Stimulated activated CD4-positive, alpha-beta T cell treated with anti-CD3 and anti-CD28 coated beads, Interleukin-2, amount 100 ng/mL, for 4 hours (primary cell): ENCODE results near the gene C14orf39.

ENCODE experiments used
- DNase-seq: peaks from one replicate; pipeline ENCODE4 v3.0.0-alpha.2; 2020; ENCODE audit warnings: low read depth

C14orf39 gene, protein sequence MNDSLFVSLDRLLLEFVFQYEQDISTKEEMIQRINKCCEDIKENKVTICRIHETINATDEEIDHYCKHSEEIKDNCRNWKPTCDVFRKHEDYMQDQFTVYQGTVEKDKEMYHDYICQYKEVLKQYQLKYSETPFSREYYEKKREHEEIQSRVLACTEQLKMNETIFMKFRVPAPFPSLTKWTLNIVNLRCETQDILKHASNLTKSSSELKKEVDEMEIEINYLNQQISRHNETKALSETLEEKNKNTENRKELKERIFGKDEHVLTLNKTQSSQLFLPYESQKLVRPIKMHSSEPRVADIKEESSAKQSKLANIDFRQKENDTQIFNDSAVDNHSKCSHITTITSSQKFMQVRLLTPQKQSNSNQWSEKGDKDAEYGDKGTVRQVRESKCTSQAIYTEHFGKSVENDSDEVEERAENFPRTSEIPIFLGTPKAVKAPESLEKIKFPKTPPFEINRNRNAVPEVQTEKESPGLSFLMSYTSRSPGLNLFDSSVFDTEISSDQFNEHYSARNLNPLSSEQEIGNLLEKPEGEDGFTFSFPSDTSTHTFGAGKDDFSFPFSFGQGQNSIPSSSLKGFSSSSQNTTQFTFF

DNA sequence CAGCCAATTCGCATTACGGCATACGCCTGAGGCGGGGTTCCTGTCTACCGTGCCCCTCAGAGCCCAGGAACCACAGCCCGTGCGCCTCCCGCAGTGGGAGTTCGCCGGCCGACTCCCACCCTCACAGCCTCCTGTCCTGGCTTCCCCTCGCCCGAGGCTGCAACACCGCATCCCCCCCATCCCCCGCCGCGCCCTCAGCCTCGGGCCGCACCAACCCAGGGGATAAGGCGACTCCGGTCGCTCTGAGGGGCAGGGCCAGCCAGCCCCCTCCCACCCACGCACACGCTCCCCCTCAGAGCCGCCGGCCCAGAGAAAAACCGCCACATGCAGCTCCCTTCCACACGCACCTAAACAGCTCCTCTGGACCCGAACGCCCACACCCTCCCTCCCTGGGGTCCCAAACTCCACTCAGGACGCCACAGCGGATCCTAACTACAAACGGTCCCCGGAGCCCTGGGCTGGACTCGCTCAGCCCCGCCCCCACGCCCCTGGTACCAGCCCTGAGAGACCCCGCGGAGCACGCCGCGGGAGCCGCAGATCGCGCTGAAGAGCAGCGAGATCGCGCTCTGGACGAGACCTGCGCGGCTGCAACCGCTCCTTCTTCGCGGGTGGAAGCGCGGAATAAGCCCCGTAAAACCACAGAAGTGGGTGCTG, at the start of gene C14orf39:
Gene C14orf39, minus strand, starts transcription at position 466 of the 654 bp plus-strand sequence. CDS start 985 bp downstream, outside the sequence.
- DNase-seq = no peak

DNA sequence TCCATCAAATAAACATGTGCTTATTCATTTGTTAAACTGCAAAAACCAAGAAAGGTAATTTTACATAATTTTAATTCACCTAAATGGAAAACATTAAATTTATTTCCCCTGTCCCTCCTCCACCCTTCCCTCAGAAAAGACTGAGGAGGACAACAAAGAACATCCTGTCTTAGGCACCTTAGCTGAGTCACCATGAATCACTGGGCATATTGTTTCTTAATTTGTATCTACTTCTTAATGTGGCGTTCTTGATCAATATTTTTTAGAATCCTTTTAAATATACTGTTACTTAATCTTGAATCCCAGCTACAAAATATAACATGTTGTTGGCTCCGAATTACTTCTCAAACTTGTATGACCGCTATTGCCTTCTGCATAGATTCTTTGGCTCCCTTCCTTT, 46.6 kb upstream of the C14orf39 start:
- no peak for DNase-seq

DNA sequence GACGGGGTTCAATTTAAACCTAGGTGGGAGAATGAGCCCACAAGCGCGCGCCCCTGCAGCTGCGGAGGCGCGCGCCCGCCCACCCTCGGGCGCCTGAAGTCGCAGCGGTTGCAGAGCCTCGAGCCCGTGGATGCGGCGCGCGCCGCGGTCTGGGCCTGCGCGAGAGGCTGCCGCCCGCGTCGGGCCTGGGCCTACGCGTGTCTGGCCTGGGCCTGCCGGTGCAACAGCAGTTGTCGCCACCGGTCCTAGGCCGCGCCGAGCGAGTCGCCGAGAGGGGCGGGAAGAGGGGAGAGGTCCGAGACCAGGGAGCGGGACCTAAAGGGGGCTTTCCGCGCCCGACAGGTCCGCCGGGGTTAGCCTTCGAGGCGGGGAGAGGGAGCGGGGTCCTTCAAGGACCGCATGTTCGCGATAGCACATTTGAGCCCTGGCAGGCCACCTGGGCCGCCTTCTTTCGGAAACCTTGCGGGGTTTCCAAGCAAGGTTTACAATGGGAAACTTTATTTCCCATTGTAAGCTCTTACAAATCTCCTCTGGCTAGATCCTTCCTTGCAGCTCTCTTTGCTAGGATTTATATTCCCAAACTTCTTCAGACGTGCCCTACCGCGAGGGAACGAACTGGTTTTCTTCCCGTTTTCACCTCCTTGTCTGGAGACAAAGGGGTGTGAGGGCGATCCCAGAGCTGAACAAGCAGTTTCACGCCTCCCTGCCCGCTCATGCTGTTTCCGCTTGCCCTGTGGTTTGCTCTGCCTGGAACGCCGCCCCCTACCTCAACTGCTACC, 29.8 kb upstream of the C14orf39 start:
- DNase-seq = no peak

DNA sequence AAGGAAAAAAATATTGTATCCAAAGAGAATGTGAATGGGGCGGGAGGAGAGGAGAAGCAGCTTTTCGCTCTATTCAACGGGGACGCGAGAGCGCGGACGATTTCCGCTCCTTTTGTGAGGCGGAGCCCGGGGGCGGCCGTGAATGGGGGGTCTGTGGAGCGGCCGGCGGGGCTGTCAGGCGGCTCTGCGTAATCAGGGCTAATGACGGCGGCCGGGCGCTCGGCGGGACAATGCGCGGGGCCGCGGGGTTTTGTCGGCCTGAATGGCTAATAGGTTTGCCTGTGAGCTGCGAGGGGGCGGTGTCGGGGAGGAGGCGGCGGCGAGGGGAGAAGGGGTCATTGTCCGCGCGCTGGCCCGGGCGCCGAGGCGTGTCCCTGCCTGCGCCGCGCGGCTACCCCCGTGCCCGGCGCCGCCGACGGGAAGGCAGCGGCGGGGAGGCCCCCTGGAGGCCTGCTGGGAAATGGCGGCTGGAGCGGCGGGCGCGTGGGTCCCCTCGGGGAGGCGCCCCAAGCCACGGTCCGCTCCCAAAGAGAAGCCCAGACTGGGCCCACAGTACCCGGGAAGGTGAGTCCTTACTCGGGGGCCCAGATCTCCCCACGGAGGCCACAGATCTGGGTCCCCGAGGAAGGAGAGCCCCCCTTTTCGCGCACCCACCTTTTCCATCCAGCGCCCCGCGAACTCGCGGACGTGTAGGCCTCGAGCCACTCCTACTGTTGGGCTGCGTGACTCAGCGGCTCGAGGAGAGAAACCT, 29.1 kb upstream of the C14orf39 start:
- DNase-seq = no peak

DNA sequence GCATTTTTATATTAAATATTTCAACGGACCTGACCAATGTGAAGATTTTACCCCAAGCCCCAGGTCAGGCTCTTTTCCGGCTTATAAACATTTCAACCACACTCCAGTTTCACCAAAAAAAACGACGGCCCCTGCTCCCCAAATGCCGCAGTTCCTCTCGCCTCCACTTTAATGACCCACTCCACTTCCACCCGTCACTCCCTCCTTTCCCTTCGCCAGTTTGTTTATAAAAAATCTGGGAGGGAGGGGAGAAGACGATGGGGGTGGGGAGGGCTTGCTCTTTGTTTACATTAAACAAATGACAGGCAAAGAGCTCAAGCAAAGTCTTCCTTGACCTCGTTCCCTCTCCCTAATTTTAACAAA, 28.5 kb upstream of the C14orf39 start:
- DNase-seq = no peak

DNA sequence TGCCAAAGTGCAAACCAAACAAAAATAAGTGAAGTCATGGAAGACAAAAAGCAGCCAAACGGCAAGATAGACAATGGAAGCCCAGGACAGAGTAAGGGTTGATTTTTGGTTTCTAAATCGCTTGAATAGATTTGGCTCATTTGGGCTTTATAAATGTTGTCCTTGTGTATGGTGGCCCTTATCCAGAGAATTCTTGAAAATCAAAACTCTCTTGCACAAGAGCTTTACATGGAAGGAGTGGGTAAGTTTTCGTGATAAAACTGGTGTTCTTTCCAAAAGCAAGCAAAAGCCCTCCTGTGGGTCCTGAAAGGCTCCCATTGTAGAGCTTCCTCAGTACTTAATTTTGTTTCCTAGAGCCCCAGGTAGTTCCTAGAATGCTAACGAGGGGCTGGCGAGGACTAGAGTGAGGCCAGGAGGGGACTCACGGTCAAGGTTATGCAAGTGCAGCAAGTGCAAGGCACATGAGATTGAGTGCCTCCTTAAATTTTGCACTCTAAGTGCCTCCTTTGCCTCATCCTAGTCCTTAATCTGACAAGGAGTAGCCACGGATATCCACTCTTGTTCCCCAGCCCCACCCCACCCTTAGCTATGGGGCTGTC, 27.2 kb upstream of the C14orf39 start:
- DNase-seq = no peak

DNA sequence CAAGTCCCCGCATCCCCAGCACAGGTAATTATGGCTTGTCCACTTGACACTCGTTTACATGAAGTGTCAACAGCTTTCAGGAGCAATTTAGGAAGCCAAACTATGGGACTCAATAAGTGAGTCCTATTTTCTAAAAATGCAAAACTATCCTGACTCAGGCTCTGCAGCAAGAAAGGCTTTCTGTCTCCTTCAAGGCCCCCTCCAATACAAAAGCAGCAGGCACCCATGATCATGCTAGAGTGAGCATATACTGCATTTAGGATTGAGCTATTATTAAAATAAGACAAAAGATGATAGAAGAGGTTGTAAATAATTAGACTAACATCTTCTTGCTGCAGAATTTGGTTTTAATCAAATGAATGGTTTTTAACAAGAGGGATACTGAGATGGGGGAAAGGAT, 26.3 kb upstream of the C14orf39 start:
- no peak for DNase-seq

DNA sequence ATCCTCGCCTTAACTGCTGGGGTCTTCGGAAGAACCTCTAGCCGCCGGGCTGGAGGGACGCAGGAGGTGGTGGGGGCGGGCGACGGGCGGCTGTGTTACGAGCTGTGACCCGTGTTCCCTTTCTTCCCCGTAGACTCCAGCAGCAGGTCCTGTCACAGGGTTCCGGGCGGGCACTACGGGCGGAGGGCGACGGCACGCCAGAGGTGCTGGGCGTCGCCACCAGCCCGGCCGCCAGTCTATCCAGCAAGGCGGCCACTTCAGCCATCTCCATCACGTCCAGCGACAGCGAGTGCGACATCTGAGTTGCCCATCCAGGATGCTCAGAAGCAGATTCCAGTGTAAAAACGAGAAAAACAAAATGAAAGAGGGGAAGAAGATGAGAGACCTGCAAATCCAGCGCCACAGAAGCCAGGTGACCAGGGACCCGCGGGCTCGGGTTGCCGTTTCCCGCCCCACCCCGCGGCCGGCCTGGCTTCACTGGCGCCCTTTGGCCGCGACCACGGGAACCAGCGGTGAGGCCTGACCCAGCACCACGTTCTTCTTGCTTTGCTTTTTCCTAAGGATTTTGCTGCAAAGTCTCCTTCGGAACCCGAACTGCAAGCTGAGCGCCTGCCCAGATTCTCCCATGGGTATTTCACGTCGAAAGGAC, 25.2 kb upstream of the C14orf39 start:
- no peak for DNase-seq

DNA sequence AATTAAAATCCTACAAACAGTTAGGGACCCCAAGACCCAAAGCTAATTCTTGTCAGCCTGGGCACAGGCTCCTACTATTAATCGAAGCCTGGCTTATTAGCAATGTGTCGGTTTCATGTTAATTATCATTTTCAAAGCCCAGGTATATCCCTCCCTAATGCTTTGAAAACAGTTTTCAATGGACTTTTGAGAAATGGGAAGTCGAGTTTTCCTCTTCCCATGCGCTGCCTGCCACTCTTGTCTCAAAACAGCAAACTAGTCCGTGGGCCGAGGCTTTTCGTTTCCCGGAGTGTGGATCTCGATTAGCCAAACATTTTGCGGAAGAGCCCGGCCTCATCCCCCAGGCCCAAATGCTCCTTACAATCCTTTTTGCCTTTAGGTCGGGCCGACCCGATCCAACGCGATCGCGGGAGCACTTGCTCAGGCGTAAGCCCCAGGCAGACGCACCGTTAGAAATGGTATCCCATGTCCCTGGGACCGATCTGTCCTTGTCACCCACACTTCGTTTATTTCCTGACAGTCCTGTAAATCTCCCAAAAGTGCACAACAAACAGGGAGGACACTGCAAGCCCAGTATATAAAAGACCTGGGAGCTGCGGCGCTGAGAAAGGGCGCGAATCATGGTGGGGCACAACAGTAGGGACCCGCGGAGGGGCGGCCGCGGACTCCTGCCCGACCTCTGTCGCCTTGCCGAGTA, 24.5 kb upstream of the C14orf39 start:
- DNase-seq = no peak

DNA sequence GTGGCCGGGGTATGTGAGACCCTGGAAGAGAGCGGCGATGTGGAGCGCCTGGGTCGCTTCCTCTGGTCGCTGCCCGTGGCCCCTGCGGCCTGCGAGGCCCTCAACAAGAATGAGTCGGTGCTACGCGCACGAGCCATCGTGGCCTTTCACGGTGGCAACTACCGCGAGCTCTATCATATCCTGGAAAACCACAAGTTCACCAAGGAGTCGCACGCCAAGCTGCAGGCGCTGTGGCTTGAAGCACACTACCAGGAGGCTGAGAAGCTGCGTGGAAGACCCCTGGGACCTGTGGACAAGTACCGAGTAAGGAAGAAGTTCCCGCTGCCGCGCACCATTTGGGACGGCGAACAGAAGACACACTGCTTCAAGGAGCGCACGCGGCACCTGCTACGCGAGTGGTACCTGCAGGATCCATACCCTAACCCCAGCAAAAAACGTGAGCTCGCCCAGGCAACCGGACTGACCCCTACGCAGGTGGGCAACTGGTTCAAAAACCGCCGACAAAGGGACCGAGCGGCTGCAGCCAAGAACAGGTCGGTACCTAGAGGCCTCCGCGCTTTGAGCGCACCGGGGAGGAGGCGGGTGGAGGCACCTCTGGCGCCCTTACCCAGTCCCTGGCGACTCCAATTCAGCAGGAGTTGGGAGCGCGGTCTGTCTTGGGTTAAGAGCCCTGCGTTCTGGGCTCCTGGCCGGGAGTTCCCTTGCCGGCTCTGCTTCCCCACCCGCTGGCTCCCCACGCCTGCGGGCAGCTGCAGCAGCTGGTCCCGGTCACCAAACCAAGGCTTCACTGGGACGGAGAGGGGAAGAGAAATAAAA, 23.8 kb upstream of the C14orf39 start:
- DNase-seq = no peak

DNA sequence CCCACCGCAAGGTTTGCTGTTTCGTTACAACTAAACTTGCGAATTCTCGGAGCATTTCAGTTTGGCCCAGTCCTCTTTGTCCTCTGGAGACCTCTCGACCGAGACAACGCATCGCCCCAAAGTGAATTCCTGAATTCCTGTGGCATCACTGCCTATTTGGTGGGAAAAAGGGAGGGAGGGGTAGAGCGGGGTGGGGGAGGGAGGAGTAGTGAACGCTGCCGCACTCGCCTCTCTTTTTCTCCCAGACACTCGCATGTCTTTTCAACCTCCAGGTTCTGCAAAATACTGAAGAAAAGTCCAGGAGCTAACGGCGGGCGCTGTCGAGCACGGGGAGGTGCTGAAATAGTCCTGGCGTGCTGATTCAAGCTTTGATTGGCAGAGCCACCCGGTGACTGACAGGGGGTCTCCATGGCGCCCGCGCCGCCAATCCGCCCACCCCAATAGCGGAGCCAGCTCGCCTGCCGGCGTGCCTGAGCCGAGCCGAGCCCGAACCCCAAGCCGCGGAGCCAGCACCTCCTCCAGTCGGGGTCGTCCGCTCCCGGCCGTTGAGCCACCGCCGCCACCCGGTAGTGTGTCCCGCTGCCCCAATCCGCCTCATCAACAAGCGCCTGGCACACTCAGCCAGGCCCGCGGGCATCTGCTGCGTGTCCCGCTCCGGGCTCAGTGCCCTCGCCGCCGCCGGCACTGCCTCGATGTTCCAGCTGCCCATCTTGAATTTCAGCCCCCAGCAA, 23.0 kb upstream of the C14orf39 start, which contains the start of gene SIX6:
Gene SIX6, plus strand, starts transcription at position 440 of the 731 bp plus-strand sequence. Its CDS starts 253 bp downstream, at position 693.
- DNase-seq = no peak

DNA sequence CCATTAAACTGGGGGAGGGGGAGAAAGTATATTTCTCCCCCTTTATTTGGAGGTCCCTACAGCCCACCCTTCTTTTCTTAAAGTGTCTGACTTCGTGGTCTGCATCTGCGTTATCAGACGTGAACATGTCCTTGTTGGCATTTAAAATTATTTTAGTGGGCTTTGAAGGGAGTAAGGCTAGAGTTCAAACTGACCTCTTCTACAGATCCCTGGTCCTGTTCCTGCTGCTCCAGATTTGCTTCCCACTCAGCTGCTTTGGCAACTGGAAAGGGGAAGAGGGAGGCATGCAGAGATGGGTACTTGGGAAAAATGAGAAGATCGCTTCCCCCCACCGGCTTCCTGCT, 22.5 kb upstream of the C14orf39 start:
- no peak for DNase-seq

DNA sequence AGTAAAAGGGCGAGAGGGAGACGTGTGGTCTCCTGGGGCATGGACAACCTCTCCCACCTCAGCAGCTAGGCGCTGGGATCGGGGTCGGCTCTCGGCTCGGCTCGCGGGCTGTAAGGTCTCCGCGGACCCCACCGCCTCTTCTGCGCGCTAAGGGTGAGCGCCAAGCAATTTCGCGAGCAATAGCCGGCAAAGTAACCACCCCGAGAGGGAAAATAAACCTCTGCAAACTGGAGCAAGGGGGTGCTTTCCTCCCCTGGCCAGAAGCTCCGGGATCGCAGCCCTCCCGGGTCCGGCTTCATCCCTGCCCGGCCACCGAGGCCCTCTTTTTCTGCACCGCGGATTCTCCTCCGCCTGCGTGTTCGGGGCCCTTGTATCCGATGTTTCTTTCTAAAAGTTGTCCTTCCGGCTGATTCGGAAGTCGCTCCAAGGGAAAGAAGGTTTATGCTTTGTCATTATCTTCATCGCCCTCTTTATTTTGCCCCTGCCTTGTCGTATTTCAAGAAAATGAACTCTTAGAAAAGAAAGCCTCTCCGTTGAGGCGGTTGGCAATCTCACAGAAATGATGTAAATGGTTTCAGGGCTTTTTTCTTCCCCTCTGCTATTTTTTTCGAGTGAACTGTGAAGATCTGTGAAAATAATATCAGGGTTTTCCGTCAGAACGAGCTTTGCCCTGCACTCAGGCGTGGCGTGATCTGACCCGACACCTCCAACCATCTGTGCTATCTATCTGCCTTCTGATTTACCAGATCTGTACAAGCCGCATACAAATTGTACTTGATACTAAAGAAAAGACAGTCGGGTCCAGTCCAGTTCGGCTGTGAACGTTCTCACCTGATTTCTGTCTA, 21.3 kb upstream of the C14orf39 start:
- no peak for DNase-seq

DNA sequence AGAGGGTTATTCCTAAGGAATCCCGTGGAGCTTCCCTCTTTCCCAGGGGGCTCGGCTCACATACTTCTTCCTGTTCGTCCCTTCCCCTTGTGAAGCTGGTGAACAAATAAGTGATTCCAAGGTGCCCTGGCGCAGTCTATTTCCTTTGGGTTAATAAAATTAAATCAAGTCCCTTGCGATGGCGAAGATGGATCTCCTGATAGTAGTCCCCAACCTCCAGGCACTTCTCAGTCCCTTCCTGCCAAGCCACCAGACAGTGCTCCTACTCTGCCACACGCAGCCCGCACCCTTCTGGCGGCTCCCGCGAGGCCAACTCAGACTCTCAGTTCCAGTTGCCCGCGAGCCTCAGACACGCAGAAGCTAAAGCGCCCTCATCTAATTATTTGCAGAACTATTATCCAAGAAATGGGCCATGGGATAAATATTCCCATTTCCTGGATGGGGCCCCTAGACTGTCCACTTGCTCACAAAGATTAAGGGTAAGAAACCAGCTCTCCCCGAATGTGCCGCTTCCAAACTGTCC, 20.7 kb upstream of the C14orf39 start:
- DNase-seq = no peak

DNA sequence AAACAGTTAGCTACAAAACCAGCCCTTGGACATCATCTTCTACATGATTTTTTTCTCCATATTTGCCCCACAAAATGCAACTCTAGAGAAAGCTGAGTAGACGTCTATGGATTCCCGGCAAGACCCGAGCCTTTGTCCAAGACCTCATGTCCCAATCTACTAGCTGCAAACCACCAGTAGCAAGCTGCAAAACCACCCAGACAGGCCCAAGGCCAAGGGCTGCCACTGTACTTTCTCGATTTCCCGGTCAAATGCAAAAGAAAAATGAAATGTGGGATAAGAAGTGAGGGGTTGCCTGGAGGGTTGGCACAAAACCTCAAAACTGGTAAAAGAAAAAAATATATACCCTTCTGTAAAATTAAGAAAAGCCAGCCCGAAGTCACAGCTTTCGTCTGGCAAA, 20.1 kb upstream of the C14orf39 start:
- DNase-seq = no peak

DNA sequence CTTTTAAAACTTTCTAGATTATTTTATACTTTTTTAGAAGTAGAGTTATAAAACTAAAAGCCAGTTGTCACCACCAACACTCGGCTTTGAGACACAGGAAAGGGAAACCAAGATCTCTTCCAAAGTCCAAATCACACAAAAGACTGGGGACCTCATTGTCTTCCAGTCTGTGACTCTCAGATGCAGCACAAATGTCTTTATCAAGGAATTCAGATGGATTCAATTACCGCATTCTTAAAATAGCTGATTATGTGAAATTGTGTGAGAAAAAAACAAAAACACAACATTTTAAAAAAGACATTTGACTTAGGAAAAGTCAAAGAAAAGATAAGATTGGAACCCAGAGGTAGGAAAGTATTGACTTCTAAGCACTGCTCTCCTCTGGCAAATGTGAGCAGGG, 19.6 kb upstream of the C14orf39 start:
- no peak for DNase-seq

DNA sequence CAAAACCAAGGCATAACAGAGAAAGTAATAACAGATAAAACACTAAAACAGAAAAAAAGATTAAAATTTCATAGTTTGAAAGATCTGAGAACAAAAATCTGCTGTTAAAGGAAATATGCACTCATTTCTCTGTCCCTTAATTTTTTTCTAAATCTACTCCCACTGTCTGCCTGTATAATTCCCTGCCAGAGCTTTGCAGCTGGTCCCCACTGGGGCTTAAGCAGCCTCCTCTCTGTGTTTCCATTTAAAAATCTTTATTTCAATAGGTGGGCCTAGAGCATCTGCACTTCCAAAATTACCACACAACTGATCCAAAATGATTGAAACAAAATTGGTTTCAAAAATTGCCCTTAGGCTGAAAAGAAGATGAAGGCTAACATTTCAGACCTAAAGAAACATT, 16.7 kb upstream of the C14orf39 start:
- DNase-seq = no peak
